IMR-90 (cell line): ENCODE measurements around the gene CSF2RB. TPM values are rescaled to one million over a fixed set of nuclear protein-coding genes. Genes with fewer than 3 reads are reported as not detected.

Source experiments
- ATAC-seq: fragments of 200-7000 bp; cut with Tn5 transposase; 2 replicates; pipeline ENCODE4 v1.9.1; 2020; ENCODE audit warnings: low read depth, mild to moderate bottlenecking, moderate library complexity
- BruUV-seq: library from RNA; stranded (reverse); fragments of 400-500 nt; replicated peaks from 2 replicates; lab custom pipeline; 2021; lab: Mats Ljungman, UMichigan
- CTCF ChIA-PET: fragments of 300-600 bp; formaldehyde crosslinking; extraction: SDS; loops from one replicate; lab custom pipeline; 2021; ENCODE audit warnings: antibody characterized with exemption; lab: Yijun Ruan, JAX
- POLR2A ChIA-PET: fragments of 300-600 bp; sonication (Branson Sonifier 250); formaldehyde crosslinking; loops from one replicate; lab custom pipeline; 2022; ENCODE audit warnings: antibody characterized with exemption; ENCODE audit not compliant: unreplicated experiment; lab: Charles Lee
- DNase-seq: peaks from one replicate; pipeline ENCODE4 v3.0.0; 2013
- H2AFZ ChIP-seq: replicated peaks from 2 replicates; pipeline ENCODE3; 2013; ENCODE audit warnings: low read length, mild to moderate bottlenecking; ENCODE audit not compliant: poor library complexity
- H2AK5ac ChIP-seq: 2 replicates; pipeline ENCODE4 v1.6.1; 2013; ENCODE audit warnings: low read depth, low read length, inconsistent platforms
- H2AK9ac ChIP-seq: replicated peaks from 2 replicates; pipeline ENCODE3; 2013; ENCODE audit warnings: mild to moderate bottlenecking, low read depth, low read length, moderate library complexity; ENCODE audit not compliant: poor library complexity
- H2BK120ac ChIP-seq: 2 replicates; pipeline ENCODE4 v1.6.1; 2013; ENCODE audit warnings: low read depth, low read length, inconsistent platforms
- H2BK15ac ChIP-seq: 3 replicates; pipeline ENCODE4 v1.6.1; 2013; ENCODE audit warnings: low read depth, low read length, inconsistent platforms
- H2BK20ac ChIP-seq: 2 replicates; pipeline ENCODE4 v1.6.1; 2013; ENCODE audit warnings: low read depth, mild to moderate bottlenecking, inconsistent platforms, low read length, moderate library complexity
- H2BK5ac ChIP-seq: 2 replicates; pipeline ENCODE4 v1.6.1; 2013; ENCODE audit warnings: mild to moderate bottlenecking, low read depth, low read length, inconsistent platforms; ENCODE audit not compliant: poor library complexity, severe bottlenecking
- H3K14ac ChIP-seq: replicated peaks from 2 replicates; pipeline ENCODE4 v1.6.1; 2013; ENCODE audit warnings: low read depth, low read length, inconsistent platforms
- H3K18ac ChIP-seq: 2 replicates; pipeline ENCODE4 v1.6.1; 2013; ENCODE audit warnings: low read depth, low read length, control low read depth
- H3K23ac ChIP-seq: 2 replicates; pipeline ENCODE4 v1.6.1; 2013; ENCODE audit warnings: low read depth, low read length, inconsistent platforms
- H3K27ac ChIP-seq: 2 replicates; pipeline ENCODE4 v1.5.1; 2013; ENCODE audit warnings: mild to moderate bottlenecking, control low read depth, low read length; ENCODE audit not compliant: insufficient read depth
- H3K27me3 ChIP-seq: 2 replicates; pipeline ENCODE4 v1.6.1; 2013; ENCODE audit warnings: low read length; ENCODE audit not compliant: control insufficient read depth, insufficient read depth
- H3K36me3 ChIP-seq: 2 replicates; pipeline ENCODE4 v1.6.1; 2013; ENCODE audit warnings: low read length, mixed read lengths; ENCODE audit not compliant: control insufficient read depth, insufficient read depth
- H3K4ac ChIP-seq: 2 replicates; pipeline ENCODE4 v1.6.1; 2013; ENCODE audit warnings: low read depth, low read length, inconsistent platforms
- H3K4me1 ChIP-seq: 2 replicates; pipeline ENCODE4 v1.6.1; 2013; ENCODE audit warnings: low read length, mixed read lengths; ENCODE audit not compliant: control insufficient read depth, insufficient read depth
- H3K4me2 ChIP-seq: 2 replicates; pipeline ENCODE4 v1.6.1; 2013; ENCODE audit warnings: low read depth, mild to moderate bottlenecking, control low read depth, low read length, moderate library complexity
- H3K4me3 ChIP-seq: 2 replicates; pipeline ENCODE4 v1.5.1; 2013; ENCODE audit warnings: low read depth, mild to moderate bottlenecking, control low read depth, low read length, moderate library complexity; ENCODE audit not compliant: insufficient read depth
- H3K56ac ChIP-seq: 2 replicates; pipeline ENCODE4 v1.6.1; 2013; ENCODE audit warnings: low read length, inconsistent platforms; ENCODE audit not compliant: insufficient read depth; ENCODE audit errors: extremely low read depth
- H3K79me1 ChIP-seq, 2 experiments: 2 replicates each; pipeline ENCODE4 v1.6.1; 2013; ENCODE audit warnings: low read length in 2 of 2, inconsistent platforms in 1 of 2, low read depth in 1 of 2
- H3K9ac ChIP-seq: 2 replicates; pipeline ENCODE4 v1.6.1; 2013; ENCODE audit warnings: low read depth, low read length, control low read depth
- H3K9me1 ChIP-seq: 2 replicates; pipeline ENCODE4 v1.6.1; 2013; ENCODE audit warnings: low read length, inconsistent platforms; ENCODE audit not compliant: insufficient read depth
- H3K9me3 ChIP-seq: 2 replicates; pipeline ENCODE4 v1.6.1; 2013; ENCODE audit warnings: low read length; ENCODE audit not compliant: control insufficient read depth, insufficient read depth
- H4K20me1 ChIP-seq: 2 replicates; pipeline ENCODE4 v1.6.1; 2013; ENCODE audit warnings: low read length, inconsistent platforms; ENCODE audit not compliant: insufficient read depth
- H4K5ac ChIP-seq: 2 replicates; pipeline ENCODE4 v1.6.1; 2013; ENCODE audit warnings: mild to moderate bottlenecking, low read depth, low read length, control low read depth
- H4K8ac ChIP-seq, 2 experiments: 2 replicates each; pipeline ENCODE4 v1.6.1; 2013; ENCODE audit warnings: low read depth in 2 of 2, low read length in 2 of 2, control low read depth in 1 of 2, inconsistent platforms in 1 of 2
- H4K91ac ChIP-seq: 2 replicates; pipeline ENCODE4 v1.6.1; 2013; ENCODE audit warnings: low read depth, low read length, inconsistent platforms; ENCODE audit not compliant: insufficient read depth
- BHLHE40 ChIP-seq: fragments of 150-350 bp; IDR thresholded peaks from 2 replicates; pipeline ENCODE4 v1.6.1; 2016; ENCODE audit warnings: mild to moderate bottlenecking, low read depth, low read length
- CEBPB ChIP-seq: IDR thresholded peaks from 2 replicates; pipeline ENCODE4 v1.6.1; 2012; ENCODE audit warnings: low read depth, low read length, improper control_type of control experiment
- CHD1 ChIP-seq: IDR thresholded peaks from 2 replicates; pipeline ENCODE4 v1.6.1; 2012; ENCODE audit warnings: low read depth, low read length, improper control_type of control experiment
- MAFK ChIP-seq: IDR thresholded peaks from 2 replicates; pipeline ENCODE4 v1.6.1; 2012; ENCODE audit warnings: low read depth, low read length, improper control_type of control experiment
- MAZ ChIP-seq: IDR thresholded peaks from 2 replicates; pipeline ENCODE4 v1.6.1; 2012; ENCODE audit warnings: low read depth, mild to moderate bottlenecking, low read length, improper control_type of control experiment, moderate library complexity, borderline replicate concordance
- MXI1 ChIP-seq: IDR thresholded peaks from 2 replicates; pipeline ENCODE4 v1.6.1; 2012; ENCODE audit warnings: low read depth, mild to moderate bottlenecking, low read length, moderate library complexity, borderline replicate concordance
- NFE2L2 ChIP-seq: fragments of 150-350 bp; IDR thresholded peaks from 2 replicates; pipeline ENCODE4 v1.6.1; 2016; ENCODE audit warnings: low read depth, mild to moderate bottlenecking, low read length
- POLR2A ChIP-seq: IDR thresholded peaks from 2 replicates; pipeline ENCODE4 v1.6.1; 2012; ENCODE audit warnings: mild to moderate bottlenecking, low read depth, low read length
- RAD21 ChIP-seq: IDR thresholded peaks from 2 replicates; pipeline ENCODE4 v1.6.1; 2012; ENCODE audit warnings: low read length, improper control_type of control experiment
- RCOR1 ChIP-seq: IDR thresholded peaks from 2 replicates; pipeline ENCODE4 v1.6.1; 2012; ENCODE audit warnings: mild to moderate bottlenecking, low read length, improper control_type of control experiment; ENCODE audit not compliant: insufficient replicate concordance
- RFX5 ChIP-seq: IDR thresholded peaks from 2 replicates; pipeline ENCODE4 v1.8.0; 2012; ENCODE audit warnings: low read depth, mild to moderate bottlenecking, low read length, moderate library complexity
- SMC3 ChIP-seq: fragments of 150-350 bp; IDR thresholded peaks from 2 replicates; pipeline ENCODE4 v1.6.1; 2016; ENCODE audit warnings: low read depth, mild to moderate bottlenecking, antibody characterized with exemption, low read length, moderate library complexity
- WGBS, 2 experiments: methylation state at CpG; one replicate each; pipeline versions ENCODE4 v1.1.5 to v1.1.7; 2013; ENCODE audit warnings: missing lambda C conversion rate in 2 of 2; ENCODE audit not compliant: insufficient read length in 1 of 2; ENCODE audit errors: extremely low coverage in 2 of 2; 5-methylcytosine and 5-hydroxymethylcytosine counted together
- dilution Hi-C: fragments of 300-500 bp; cut with HindIII; formaldehyde crosslinking; loops from one replicate; pipeline ENCODE4 v1.14.3; 2018; ENCODE audit warnings: low sequenced_read_pairs; ENCODE audit not compliant: unreplicated experiment
- in situ Hi-C: fragments of 300-500 bp; cut with MboI; formaldehyde crosslinking; loops from 3 replicates; pipeline ENCODE4 v1.14.3; 2019; ENCODE audit warnings: low sequenced_read_pairs, inconsistent platforms, mixed read lengths
- intact Hi-C: fragments of 100-400 bp; cut with micrococcal nuclease; formaldehyde crosslinking; loops from 2 replicates; pipeline ENCODE4 v1.10.0; 2022
- polyA plus RNA-seq, 3 experiments: library from polyadenylated mRNA; depleted of rRNA; stranded (reverse); fragments of >200 nt; gene quantifications; 2 replicates each; pipeline ENCODE4 v1.2.3, GENCODE V29; 2012; ENCODE audit warnings: low replicate concordance in 1 of 3
- total RNA-seq: library from RNA; depleted of rRNA; stranded (reverse); fragments of >200 nt; gene quantifications from 2 replicates; pipeline ENCODE4 v1.2.3, GENCODE V29; 2012
- TF ChIP-seq, protein P1 (sequence below): fragments of 150-350 bp; IDR thresholded peaks from 2 replicates; pipeline ENCODE4 v1.6.1; 2017; ENCODE audit warnings: mild to moderate bottlenecking, antibody characterized with exemption, low read length, low read depth
- TF ChIP-seq, protein P2 (sequence below): conservative IDR thresholded peaks from 2 replicates; pipeline ENCODE4 v1.5.1; 2012; ENCODE audit warnings: mild to moderate bottlenecking, low read depth, low read length, improper control_type of control experiment

CSF2RB gene
- total and polyA plus RNA-seq, 2 of the 4 experiments (the other 2 are of a cell fraction), result not detected

DNA sequence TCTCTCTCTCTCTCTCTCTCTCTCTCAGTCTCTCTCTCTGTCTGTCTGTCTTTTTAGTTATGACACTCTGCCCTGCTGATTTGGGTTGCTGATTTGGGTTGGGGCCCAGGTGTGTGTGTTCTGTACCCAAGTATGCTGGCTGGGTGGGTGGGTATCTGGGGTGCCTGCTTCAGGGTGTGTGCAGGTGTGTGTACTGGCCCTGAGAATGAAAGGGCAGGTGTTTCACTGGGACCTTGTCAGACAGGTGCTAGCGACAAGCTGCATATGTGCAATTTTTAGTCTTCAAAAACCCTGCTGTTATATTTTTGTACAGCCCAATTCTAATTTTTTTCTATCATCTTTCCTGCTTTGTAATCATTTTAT is 943 bp downstream of the CSF2RB start:
- TF ChIP-seq, protein P1, sequence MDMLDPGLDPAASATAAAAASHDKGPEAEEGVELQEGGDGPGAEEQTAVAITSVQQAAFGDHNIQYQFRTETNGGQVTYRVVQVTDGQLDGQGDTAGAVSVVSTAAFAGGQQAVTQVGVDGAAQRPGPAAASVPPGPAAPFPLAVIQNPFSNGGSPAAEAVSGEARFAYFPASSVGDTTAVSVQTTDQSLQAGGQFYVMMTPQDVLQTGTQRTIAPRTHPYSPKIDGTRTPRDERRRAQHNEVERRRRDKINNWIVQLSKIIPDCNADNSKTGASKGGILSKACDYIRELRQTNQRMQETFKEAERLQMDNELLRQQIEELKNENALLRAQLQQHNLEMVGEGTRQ, result no peak
- TF ChIP-seq CEBPB (no peak), RAD21 (no peak), POLR2A (no peak), BHLHE40 (no peak), NFE2L2 (no peak), SMC3 (no peak), MAZ (no peak), RFX5 (no peak), RCOR1 (no peak), MXI1 (no peak), CHD1 (no peak), MAFK (no peak)
- TF ChIP-seq, protein P2, sequence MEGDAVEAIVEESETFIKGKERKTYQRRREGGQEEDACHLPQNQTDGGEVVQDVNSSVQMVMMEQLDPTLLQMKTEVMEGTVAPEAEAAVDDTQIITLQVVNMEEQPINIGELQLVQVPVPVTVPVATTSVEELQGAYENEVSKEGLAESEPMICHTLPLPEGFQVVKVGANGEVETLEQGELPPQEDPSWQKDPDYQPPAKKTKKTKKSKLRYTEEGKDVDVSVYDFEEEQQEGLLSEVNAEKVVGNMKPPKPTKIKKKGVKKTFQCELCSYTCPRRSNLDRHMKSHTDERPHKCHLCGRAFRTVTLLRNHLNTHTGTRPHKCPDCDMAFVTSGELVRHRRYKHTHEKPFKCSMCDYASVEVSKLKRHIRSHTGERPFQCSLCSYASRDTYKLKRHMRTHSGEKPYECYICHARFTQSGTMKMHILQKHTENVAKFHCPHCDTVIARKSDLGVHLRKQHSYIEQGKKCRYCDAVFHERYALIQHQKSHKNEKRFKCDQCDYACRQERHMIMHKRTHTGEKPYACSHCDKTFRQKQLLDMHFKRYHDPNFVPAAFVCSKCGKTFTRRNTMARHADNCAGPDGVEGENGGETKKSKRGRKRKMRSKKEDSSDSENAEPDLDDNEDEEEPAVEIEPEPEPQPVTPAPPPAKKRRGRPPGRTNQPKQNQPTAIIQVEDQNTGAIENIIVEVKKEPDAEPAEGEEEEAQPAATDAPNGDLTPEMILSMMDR, result no peak
- intact Hi-C loops, result no loop called here
- Histone ChIP-seq H3K4me3 (no peak overlapping the region), H4K5ac (no peak overlapping the region), H3K9ac (no peak overlapping the region), H3K27me3 (peaks cover 14% of the 10 kb centered on the region), H3K27ac (no peak overlapping the region), H3K36me3 (no peaks in the 10 kb centered on the region), H3K9me3 (peaks cover 2% of the 10 kb centered on the region; the same call in 1 of the 2 replicates), H4K91ac (no peak overlapping the region), H3K4me2 (no peak overlapping the region), H4K20me1 (no peaks in the 10 kb centered on the region), H2AK9ac (no peak overlapping the region), H2BK20ac (no peak overlapping the region), H2BK120ac (no peak overlapping the region), H3K9me1 (no peaks in the 10 kb centered on the region), H2BK5ac (no peak overlapping the region), H3K14ac (no peak overlapping the region), H2AK5ac (no peak overlapping the region), H3K79me1 (no peaks in the 10 kb centered on the region), H4K8ac (no peak overlapping the region), H3K56ac (no peak overlapping the region), H3K4ac (no peak overlapping the region), H3K23ac (no peak overlapping the region), H3K18ac (no peak overlapping the region), H2BK15ac (no peak overlapping the region), H3K4me1 (no peaks in the 10 kb centered on the region), H2AFZ (no peak overlapping the region)
- no TSS peak for BruUV-seq
- ChIA-PET POLR2A (no interaction called here), CTCF (no interaction called here)
- DNase-seq (no peak), ATAC-seq (no peak)
- dilution Hi-C loops, result no loop called here
- in situ Hi-C loops, result no loop called here
- WGBS, 2 experiments, result no CpG with 5 or more reads among the region's 1 CpG
